ENCODE measurements around the gene KIF7. TPM values are rescaled to one million over a fixed set of nuclear protein-coding genes. Genes with fewer than 3 reads are reported as not detected.

Gene KIF7
- total and polyA plus RNA-seq, 2 donors (not counting 3 experiments of a cell fraction or from before 2014, with no cell fraction given), result 4.2 to 11.3 TPM

- BruUV-seq (replicated peaks), result no TSS peak
- no peak for DNase-seq (ENCODE audit: low read depth, low spot score)
These were observed 37.8 kb upstream of the KIF7 start for GRCh38 chr15:89693091-89693490.

More at GRCh38 chr15:89693091-89693490, 37.8 kb upstream of the KIF7 start:
- H3K27me3 ChIP-seq (ENCODE audit: control insufficient read depth in 2 of 2, insufficient read depth in 2 of 2, low read length in 2 of 2), result peaks cover 7 to 13% of the 10 kb centered on the region in 2 experiments
- no peaks in the 10 kb centered on the region for H3K36me3 ChIP-seq (ENCODE audit: control insufficient read depth in 2 of 2, extremely low read depth in 1 of 2, insufficient read depth in 2 of 2, low read length in 2 of 2)
- no peaks in the 10 kb centered on the region for H3K9me1 ChIP-seq (replicated peaks; ENCODE audit: control insufficient read depth, extremely low read depth, insufficient read depth, low read length)
- intact Hi-C loops (cut with micrococcal nuclease) (no loop called here), dilution Hi-C loops (cut with MboI; ENCODE audit: extremely low pct_ligation_motif_present, low sequenced_read_pairs) (no loop called here)
- H3K9me3 ChIP-seq (replicated peaks; ENCODE audit: control insufficient read depth, insufficient read depth, low read length), result no peaks in the 10 kb centered on the region
- no peak for TF ChIP-seq MYC (IDR thresholded peaks at IDR 0.05; ENCODE audit: low read depth, low read length)
- TF ChIP-seq FOS (IDR thresholded peaks at IDR 0.05; ENCODE audit: borderline replicate concordance, insufficient read depth, low read length), result no peak
- TF ChIP-seq GATA2 (IDR thresholded peaks at IDR 0.05; ENCODE audit: insufficient read depth, insufficient read length, low read depth, low read length), result no peak
- TF ChIP-seq POLR2A (IDR thresholded peaks at IDR 0.05; ENCODE audit: low read depth, low read length), result no peak
- no peak for TF ChIP-seq JUN (IDR thresholded peaks at IDR 0.05; ENCODE audit: borderline replicate concordance, insufficient read depth, insufficient read length, low read depth)
- TF ChIP-seq EZH2 (IDR thresholded peaks at IDR 0.05; ENCODE audit: borderline replicate concordance, low read depth, low read length, severe bottlenecking), result no peak
- no peak for TF ChIP-seq POLR2AphosphoS5 (IDR thresholded peaks at IDR 0.05; ENCODE audit: insufficient read depth, low read depth, low read length)
- TF ChIP-seq MAX (IDR thresholded peaks at IDR 0.05; ENCODE audit: insufficient read depth, insufficient read length), result no peak
- TF ChIP-seq CTCF (IDR thresholded peaks at IDR 0.05; ENCODE audit: extremely low read depth in 1 of 2, insufficient read depth in 1 of 2, low read depth in 1 of 2, low read length in 2 of 2), result no peak
- H4K20me1 ChIP-seq (replicated peaks; ENCODE audit: control insufficient read depth, extremely low read depth, insufficient read depth, low read length), result no peaks in the 10 kb centered on the region
- H3K4me2 ChIP-seq (ENCODE audit: insufficient read depth, low read length), result no peak overlapping the region
- H3K79me2 ChIP-seq (ENCODE audit: control insufficient read depth, insufficient read depth, low read length), result no peaks in the 10 kb centered on the region
- H3K4me1 ChIP-seq (ENCODE audit: control insufficient read depth, extremely low read depth, insufficient read depth, low read length), result peaks cover 2% of the 10 kb centered on the region
- ChIA-PET POLR2A (no interaction called here), CTCF (interaction anchor here (0.6 kb wide), 1 partner anchor 47 kb away, joined by 3 read pairs; no protein-coding TSS in a partner anchor)
- no peak overlapping the region for H3K27ac ChIP-seq (ENCODE audit: insufficient read depth, low read depth, low read length)
- no peak overlapping the region for H2AFZ ChIP-seq (ENCODE audit: low read depth, low read length)
- H3K9ac ChIP-seq (replicated peaks; ENCODE audit: extremely low read depth, insufficient read depth, low read length), result no peak overlapping the region
- H3K4me3 ChIP-seq (replicated peaks in 1 of 3; ENCODE audit: insufficient read depth in 1 of 3, low read depth in 1 of 3, low read length in 3 of 3), result no peak overlapping the region
- no peak for FAIRE-seq

All from endothelial cell of umbilical vein (primary cell).